IPS-15b (cell line): ENCODE measurements around the gene CCNYL1.
A peak's percentile ranks its signal among the peaks of the same experiment; 100 is the strongest.
"Not testable (repeated sequence)": the region's sequence is repeated elsewhere in the genome, so short reads cannot be mapped to it uniquely, and the experiment has no call there.

Experiments used
- H3K27me3 ChIP-seq: one replicate; pipeline ENCODE4 v1.6.1; 2013; ENCODE audit warnings: low read length; ENCODE audit not compliant: control insufficient read depth, insufficient read depth
- H3K36me3 ChIP-seq: one replicate; pipeline ENCODE4 v1.6.1; 2013; ENCODE audit warnings: low read length; ENCODE audit not compliant: control insufficient read depth, insufficient read depth
- H3K4me1 ChIP-seq: one replicate; pipeline ENCODE4 v1.6.1; 2013; ENCODE audit warnings: mild to moderate bottlenecking, low read length; ENCODE audit not compliant: control insufficient read depth, insufficient read depth
- H3K4me3 ChIP-seq: one replicate; pipeline ENCODE4 v1.5.1; 2013; ENCODE audit warnings: low read depth, low read length
- H3K9ac ChIP-seq: one replicate; pipeline ENCODE4 v1.6.1; 2013; ENCODE audit warnings: low read depth, mild to moderate bottlenecking, low read length
- H3K9me3 ChIP-seq: one replicate; pipeline ENCODE4 v1.6.1; 2013; ENCODE audit warnings: mild to moderate bottlenecking, low read length; ENCODE audit not compliant: control insufficient read depth, insufficient read depth

The CCNYL1 gene

DNA sequence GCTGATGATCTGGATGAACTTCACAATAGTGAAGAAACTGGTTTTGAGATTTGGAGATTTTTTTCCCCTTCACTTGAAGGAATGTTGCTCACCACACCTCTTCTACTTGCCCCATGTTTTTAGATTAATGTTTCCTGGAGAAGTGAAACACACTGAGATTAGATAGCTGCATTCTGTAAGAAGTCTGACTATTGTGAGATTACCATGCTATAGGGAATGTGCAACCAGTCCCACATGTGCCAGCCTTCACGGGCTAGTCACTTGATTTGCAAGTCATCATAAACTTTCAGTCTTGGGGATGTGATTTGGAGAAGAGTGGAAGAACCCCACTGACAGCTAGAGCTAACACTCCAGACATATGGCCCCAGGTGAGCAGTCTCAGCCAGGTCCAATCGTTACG is 7.4 kb upstream of the CCNYL1 start:
- Histone ChIP-seq H3K9me3 (no peaks in the 10 kb centered on the region), H3K4me1 (peaks cover 2% of the 10 kb centered on the region), H3K36me3 (no peaks in the 10 kb centered on the region), H3K9ac (no peak overlapping the region), H3K27me3 (no peaks in the 10 kb centered on the region), H3K4me3 (no peak overlapping the region)

GRCh38 chr2:207704671-207705070 is 6.8 kb upstream of the CCNYL1 start:
- no peaks in the 10 kb centered on the region for H3K36me3 ChIP-seq
- H3K9ac ChIP-seq, result no peak overlapping the region
- peaks cover 2% of the 10 kb centered on the region for H3K4me1 ChIP-seq
- H3K4me3 ChIP-seq, result no peak overlapping the region
- H3K27me3 ChIP-seq, result no peaks in the 10 kb centered on the region
- H3K9me3 ChIP-seq, result no peaks in the 10 kb centered on the region

GRCh38 chr2:207706936-207707860 is 4.2 kb upstream of the CCNYL1 start:
- Histone ChIP-seq H3K36me3 (no peaks in the 10 kb centered on the region), H3K4me1 (peaks cover 2% of the 10 kb centered on the region), H3K9ac (no peak overlapping the region), H3K9me3 (no peaks in the 10 kb centered on the region), H3K27me3 (no peaks in the 10 kb centered on the region), H3K4me3 (no peak overlapping the region)

GRCh38 chr2:207711750-207712530 is 500 bp downstream of the CCNYL1 start:
- H3K9ac ChIP-seq, result peak overlapping the region; percentile 26
- H3K4me3 ChIP-seq, result peak overlapping the region; percentile 84
- H3K27me3 ChIP-seq, result no peaks in the 10 kb centered on the region

GRCh38 chr2:207716056-207716455 is 4.6 kb downstream of the CCNYL1 start:
- H3K36me3 ChIP-seq, result no peaks in the 10 kb centered on the region
- no peak overlapping the region for H3K9ac ChIP-seq
- H3K27me3 ChIP-seq, result no peaks in the 10 kb centered on the region
- H3K4me1 ChIP-seq, result peaks cover 2% of the 10 kb centered on the region
- H3K9me3 ChIP-seq, result no peaks in the 10 kb centered on the region
- H3K4me3 ChIP-seq, result no peak overlapping the region

More at GRCh38 chr2:207711750-207712530, 500 bp downstream of the CCNYL1 start:
- Histone ChIP-seq H3K4me1 (peaks cover 4% of the 10 kb centered on the region), H3K9me3 (no peaks in the 10 kb centered on the region), H3K36me3 (no peaks in the 10 kb centered on the region)

- no peaks in the 10 kb centered on the region for H3K4me1 ChIP-seq
- H3K9ac ChIP-seq, result no peak overlapping the region
- H3K4me3 ChIP-seq, result no peak overlapping the region
- H3K36me3 ChIP-seq, result no peaks in the 10 kb centered on the region
- H3K27me3 ChIP-seq, result no peaks in the 10 kb centered on the region
- no peaks in the 10 kb centered on the region for H3K9me3 ChIP-seq
Observed at GRCh38 chr2:207718521-207718920, 7.1 kb downstream of the CCNYL1 start.

GRCh38 chr2:207719008-207719407 is 7.6 kb downstream of the CCNYL1 start:
- no peaks in the 10 kb centered on the region for H3K9me3 ChIP-seq
- no peak overlapping the region for H3K4me3 ChIP-seq
- H3K9ac ChIP-seq, result no peak overlapping the region
- H3K36me3 ChIP-seq, result no peaks in the 10 kb centered on the region
- H3K27me3 ChIP-seq, result no peaks in the 10 kb centered on the region
- no peaks in the 10 kb centered on the region for H3K4me1 ChIP-seq

DNA sequence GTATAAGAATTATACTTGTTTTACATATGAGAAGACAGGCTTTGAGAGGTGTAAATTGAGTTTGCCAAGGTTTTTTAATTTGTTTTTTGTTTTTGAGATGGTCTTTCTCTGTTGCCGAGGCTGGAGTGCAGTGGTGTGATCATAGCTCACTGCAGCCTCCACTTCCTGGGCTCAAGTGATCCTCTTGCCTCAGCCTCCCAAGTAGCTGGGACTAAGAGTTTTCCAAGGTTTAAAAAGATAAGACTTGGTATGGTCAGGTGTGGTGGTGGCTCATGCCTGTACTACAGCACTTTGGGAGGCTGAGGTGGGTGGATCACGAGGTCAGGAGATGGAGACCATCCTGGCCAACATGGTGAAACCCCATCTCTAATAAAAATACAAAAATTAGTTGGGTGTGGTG is 8.2 kb downstream of the CCNYL1 start:
- H3K27me3 ChIP-seq, H3K9me3 ChIP-seq, H3K9ac ChIP-seq, H3K4me1 ChIP-seq, H3K36me3 ChIP-seq, H3K4me3 ChIP-seq: not testable (repeated sequence)

GRCh38 chr2:207720517-207721187 is 9.2 kb downstream of the CCNYL1 start:
- H3K9ac ChIP-seq, result no peak overlapping the region
- peaks cover 4% of the 10 kb centered on the region for H3K4me1 ChIP-seq
- no peaks in the 10 kb centered on the region for H3K9me3 ChIP-seq

DNA sequence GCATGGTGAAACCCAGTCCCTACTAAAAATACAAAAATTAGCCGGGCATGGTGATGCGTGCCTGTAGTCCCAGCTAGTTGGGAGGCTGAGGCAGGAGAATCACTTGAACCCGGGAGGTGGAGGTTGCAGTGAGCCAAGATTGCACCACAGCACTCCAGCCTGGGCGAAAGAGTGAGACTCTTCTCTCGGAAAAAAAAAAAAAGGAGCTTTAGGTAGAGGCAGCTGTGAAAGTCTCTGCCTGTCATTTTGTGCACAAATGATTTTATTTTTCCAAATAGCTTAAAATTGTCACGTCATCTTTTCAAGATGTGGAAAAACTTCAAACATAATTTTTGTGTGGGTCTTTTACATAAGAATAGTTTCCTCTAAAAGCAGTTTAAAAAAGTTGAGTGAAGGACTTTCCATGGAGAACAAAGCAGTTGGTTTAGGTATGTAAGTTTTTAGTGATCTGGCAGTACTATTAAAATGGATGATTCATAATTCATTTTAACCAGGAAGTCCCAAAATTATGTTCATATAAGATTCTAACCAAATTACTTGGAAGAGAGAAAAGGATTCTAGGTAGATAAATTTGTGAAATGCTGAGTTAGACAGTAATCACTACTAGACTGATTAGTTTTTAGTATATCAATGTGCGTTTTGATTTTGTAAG is 11.5 kb downstream of the CCNYL1 start:
- H3K36me3 ChIP-seq, result no peaks in the 10 kb centered on the region
- H3K4me1 ChIP-seq, result peaks cover 4% of the 10 kb centered on the region
- no peaks in the 10 kb centered on the region for H3K9me3 ChIP-seq
- no peaks in the 10 kb centered on the region for H3K27me3 ChIP-seq
- H3K9ac ChIP-seq, result no peak overlapping the region
- no peak overlapping the region for H3K4me3 ChIP-seq

More at GRCh38 chr2:207720517-207721187, 9.2 kb downstream of the CCNYL1 start:
- no peak overlapping the region for H3K4me3 ChIP-seq
- H3K27me3 ChIP-seq, result no peaks in the 10 kb centered on the region
- no peaks in the 10 kb centered on the region for H3K36me3 ChIP-seq

DNA sequence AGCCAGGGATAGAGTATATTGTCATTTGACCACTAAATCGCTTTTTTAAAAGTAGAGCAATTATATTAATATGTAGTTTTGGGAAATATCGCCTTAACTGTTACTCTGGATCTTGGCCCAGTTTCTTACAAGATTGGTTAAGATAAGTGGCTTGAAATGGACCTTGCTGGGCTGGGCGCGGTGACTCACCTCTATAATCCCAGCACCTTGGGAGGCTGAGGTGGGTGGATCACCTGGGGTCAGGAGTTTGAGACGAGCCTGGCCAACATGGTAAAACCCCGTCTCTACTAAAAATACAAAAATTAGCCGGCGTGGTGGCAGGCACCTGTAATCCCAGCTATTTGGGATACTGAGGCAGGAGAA is 12.0 kb downstream of the CCNYL1 start:
- H3K4me3 ChIP-seq, H3K36me3 ChIP-seq, H3K27me3 ChIP-seq, H3K9me3 ChIP-seq, H3K4me1 ChIP-seq, H3K9ac ChIP-seq: not testable (repeated sequence)
